ENCODE results near the gene SLC25A14.

GRCh38 chrX:130301977-130302376 lies 37.7 kb upstream of the SLC25A14 start:
- no peak for TF ChIP-seq CTCF (IDR thresholded peaks at IDR 0.05)
- TF ChIP-seq POLR2A (IDR thresholded peaks at IDR 0.05), result no peak

Data from uterus (tissue), 2 donors.